GM19351 (cell line): Measurements from ENCODE around the gene ELL3.
"Not testable (repeated sequence)": the region's sequence is repeated elsewhere in the genome, so short reads cannot be mapped to it uniquely, and the experiment has no call there.

Source experiments
- ATAC-seq: cut with Tn5 transposase; IDR thresholded peaks from one replicate; pipeline ENCODE4 v1.9.1; 2021; ENCODE audit warnings: mild to moderate bottlenecking, moderate library complexity; ENCODE audit not compliant: unreplicated experiment

The ELL3 gene

GRCh38 chr15:43726306-43726705, 50.5 kb downstream of the ELL3 start:
- ATAC-seq: not testable (repeated sequence)

GRCh38 chr15:43723151-43723550, 53.6 kb downstream of the ELL3 start:
- ATAC-seq: no peak
